Amygdala (tissue), 56 donors: Measurements from ENCODE around the gene CFAP57.
"Not testable (repeated sequence)": the region's sequence is repeated elsewhere in the genome, so short reads cannot be mapped to it uniquely, and the experiment has no call there.

Experiments used
- DNase-seq, 56 donors: peaks; one replicate each; lab custom pipeline; 2025; lab: John Stamatoyannopoulos, UW

Gene CFAP57

DNA sequence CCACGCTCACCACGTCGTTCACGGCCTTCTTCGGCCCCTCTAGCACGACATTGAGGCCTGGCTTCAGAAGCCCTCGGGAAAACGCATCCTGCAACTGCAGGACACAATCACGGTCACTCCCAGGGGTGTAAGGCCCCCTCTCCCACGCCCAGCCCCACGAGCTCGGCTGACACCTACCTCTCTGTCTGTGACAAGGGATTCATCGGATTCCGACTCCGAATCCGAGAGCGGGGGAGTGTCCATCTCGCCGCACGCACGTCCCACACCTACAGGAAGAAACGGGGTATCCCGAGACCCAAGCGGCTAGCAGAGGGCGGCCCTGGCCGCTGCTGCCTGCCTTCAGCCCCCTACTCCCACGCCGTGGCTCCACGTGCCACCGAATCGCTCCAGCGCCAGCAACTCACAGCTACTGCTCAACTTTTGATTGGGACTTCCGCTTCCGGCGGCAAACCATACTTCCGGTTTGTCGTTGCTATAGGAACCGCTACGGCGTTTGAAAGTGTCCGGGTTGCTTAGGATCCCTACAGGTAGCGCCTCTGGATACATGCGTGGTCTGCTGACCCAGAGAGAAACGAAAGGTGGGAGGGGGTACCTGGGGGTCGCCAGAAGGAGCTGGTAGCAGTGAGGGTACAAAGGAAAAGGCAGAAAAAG, at the start of gene CFAP57, which contains the start of gene EBNA1BP2:
Gene CFAP57, plus strand, starts transcription at position 455 of the 651 bp plus-strand sequence. CDS start 424 bp downstream, outside the sequence.
Gene EBNA1BP2, minus strand, starts transcription at position 415 of the 651 bp plus-strand sequence. Its CDS starts 172 bp downstream, at position 243.
- peak; percentile 19 to 97 (median 89) for DNase-seq

DNA sequence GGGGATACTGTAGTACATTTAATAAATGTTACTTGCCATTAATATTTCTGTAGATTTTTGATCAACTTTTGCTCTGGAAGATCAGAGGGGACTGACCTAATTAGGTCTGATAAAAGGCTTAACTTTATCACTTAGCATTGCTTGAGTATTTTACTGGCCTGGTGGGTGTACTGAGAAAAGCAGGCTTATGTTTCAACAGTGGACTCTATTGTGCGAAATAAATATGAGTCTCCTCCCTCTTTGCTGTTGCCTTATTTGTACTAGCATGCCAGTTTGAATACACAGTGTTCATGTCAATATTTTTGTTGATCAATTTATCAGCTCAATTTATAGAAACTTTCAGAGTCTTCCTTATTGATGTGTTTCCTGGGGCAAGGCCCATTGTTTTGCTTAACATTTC, 49.1 kb upstream of the CFAP57 start:
- no peak for DNase-seq

DNA sequence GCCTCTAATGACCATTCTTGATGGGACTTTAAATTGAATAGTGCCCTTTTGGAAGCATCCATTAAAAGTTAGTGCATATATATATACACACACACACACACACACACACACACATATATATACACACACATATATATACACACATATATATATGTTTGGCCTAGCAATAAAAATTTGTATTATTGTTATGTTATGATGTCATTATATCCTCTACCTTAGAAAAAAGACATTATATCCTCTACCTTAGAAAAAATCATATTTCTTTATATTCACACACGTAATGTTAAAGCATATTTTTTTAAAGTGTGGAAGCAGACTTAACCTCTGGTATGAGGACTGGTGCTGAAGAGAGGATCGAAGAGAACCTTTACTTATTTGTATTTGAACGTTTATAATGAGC, 43.3 kb upstream of the CFAP57 start:
- DNase-seq: no peak

DNA sequence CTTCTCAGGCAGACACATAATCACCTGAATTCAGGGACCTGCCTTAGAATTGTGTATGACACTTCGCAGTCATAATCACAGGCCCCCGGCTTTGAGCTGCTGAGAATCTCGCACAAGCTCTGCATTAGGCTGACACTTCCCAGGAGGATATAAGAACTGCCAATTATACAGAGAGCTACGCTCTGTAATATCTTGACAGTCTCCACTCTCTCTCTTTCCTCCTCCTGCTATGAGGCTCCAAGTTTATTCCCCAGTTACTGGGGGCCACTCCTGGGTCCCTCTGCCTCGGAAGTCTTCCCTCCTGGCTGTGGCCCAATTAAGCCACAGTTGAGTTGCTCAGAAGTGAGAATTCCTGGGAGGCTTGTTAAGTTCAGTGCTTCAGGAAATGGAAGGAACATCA, 42.7 kb upstream of the CFAP57 start:
- no peak for DNase-seq

DNA sequence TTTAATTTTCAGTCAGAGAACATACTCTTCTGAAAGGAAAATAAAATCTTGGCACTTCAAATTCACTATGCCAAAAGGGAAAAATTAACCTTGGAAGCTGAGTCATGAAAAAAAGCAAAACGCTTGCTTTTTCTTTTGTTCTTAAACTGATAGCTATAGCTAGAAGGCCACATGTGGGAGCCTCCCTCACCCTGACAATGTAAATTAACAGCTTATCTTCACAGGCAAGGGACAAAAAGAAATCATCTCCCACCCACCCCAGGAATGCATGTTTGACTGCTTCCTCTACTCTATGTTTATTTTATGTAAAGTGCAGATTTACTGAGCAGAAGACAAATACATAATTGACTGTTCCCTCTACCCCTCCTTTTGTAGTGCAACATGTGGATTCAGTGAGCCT, 38.1 kb upstream of the CFAP57 start:
- no peak for DNase-seq

DNA sequence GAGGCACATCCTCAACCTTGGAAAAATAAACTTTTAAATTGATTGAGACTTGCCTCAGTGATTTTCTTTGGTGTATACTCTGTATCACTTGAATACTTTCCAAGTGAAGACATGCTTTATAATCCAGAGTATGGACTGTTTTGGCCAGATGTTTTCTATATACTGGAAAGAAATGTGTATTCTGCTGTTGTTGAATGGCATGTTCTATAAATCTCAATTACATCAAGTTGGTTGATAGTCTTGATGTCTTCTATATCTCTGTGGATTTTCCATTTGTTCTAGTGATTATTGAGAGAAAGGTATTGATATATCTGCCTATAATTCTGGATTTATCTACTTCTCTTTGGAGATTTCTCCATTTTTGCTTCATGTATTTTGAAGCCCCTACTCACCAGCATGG, 37.5 kb upstream of the CFAP57 start:
- DNase-seq: no peak

DNA sequence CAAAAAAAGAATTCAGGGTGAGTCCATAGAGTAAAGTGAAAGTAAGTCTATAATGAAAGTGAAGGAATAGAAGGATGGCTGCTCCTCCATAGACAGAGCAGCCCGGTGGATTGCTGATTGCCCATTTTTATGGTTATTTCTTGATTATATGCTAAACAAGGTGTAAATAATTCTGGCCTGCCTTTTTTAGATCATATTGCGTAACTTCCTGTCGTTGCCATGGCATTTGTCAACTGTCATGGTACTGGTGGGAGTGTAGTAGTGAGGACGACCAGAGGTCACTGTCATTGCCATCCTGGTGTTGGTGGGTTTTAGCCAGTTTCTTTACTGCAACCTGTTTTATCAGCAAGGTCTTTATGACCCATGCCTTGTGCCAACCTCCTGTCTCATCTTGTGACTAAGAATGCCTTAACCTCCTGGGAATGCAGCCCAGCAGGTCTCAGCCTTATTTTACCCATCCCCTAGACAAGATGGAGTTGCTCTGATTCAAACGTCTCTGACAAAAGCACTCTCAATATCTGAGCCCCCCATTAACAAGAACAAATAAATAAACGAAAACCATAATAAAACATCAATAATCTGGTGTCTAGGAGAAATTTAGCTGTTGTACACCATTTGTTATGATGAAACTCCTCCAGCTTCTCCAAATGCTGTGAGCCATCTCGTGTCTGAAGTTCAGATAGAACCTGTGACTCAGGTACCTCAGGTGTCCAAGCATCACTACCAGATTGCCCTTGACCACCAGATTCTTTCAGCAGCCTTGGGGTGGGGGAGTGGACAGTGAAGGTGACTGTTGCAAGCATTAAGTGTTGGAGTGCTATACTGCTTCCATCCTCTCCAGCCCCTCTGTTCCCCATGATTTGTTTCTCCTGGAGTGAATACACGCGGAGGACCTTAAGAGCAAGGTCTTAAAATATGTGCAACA, 36.0 kb upstream of the CFAP57 start:
- DNase-seq: no peak

DNA sequence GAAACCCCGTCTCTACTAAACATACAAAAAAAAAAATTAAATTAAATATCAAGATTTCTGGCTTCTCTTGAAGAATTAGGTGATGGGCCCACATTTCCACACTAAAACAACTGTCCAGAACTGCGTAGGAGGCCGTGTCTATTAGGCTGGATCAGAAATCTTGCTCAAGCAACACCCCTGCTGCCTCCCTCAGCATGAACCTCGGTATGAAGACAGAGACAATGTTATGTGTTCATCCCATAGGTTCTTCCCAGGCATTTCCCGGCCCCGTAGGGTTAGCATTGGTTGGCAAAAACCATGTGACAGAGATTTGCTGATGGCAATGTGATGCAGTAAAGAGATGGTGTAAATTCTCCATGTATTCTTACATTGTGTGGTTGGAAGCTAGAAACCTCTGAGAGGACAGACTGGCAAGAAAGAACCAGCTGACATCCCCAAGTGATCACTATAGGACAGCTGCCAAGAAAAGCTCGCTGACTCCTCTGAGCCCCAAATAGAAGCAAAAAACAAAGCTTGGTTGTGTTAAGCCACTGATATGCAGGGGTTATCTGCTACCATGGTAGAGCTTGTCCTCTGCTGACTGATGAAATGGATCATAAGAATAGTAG, 34.6 kb upstream of the CFAP57 start:
- DNase-seq: peak in 16 of 56 donors; percentile 2 to 39 (median 14)

DNA sequence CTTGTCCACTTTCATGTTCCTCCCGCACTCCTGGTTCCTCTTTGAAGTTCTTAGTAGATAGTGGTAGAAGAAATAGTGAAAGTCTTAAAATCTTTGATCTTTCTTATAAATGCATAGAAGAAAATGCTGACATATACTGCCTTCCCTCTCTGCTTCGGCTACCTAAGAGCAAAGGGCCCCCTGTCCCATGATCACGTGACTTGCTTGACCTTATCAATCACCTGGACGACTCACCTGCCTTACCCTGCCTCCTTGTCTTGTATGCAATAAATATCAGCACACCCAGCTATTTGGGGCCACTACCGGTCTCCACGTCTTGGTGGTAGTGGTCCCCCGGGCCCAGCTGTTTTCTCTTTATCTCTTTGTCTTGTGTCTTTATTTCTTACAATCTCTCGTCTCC, 32.8 kb upstream of the CFAP57 start:
- DNase-seq: not testable (repeated sequence)

DNA sequence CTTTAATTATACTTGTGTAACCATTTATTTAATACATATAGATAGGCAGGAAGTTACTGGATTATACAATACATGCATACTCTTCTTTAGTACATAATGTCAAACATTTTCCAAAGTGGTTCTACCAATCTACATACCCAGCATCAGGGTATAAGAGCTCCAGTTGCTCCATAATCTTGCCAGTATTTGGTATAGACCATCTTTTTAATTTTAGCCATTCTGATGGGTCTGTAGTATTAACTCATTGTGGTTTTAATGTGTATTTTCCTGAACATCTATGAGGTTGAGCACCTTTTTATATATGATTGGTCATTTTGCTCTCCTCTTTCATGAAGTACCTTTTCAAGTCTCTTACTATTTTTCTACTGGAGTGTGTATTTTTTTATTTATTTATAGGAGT, 32.1 kb upstream of the CFAP57 start:
- no peak for DNase-seq

DNA sequence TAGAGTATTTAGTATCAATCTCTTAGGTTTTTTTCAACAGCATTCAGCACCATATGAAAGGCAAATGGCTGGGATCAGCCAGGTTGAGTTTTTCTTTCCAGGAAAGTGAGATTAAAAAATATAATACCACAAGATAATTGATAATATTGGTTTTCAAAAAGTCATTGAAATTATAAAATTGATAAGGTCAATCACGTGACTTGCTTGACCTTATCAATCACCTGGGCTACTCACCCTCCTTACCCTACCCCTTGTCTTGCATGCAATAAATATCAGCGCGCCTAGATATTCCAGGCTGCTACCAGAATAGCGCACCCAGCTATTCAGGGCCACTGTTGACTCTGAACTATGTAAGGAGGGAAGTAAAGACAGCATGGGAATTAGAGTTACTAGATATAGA, 31.5 kb upstream of the CFAP57 start:
- no peak for DNase-seq

DNA sequence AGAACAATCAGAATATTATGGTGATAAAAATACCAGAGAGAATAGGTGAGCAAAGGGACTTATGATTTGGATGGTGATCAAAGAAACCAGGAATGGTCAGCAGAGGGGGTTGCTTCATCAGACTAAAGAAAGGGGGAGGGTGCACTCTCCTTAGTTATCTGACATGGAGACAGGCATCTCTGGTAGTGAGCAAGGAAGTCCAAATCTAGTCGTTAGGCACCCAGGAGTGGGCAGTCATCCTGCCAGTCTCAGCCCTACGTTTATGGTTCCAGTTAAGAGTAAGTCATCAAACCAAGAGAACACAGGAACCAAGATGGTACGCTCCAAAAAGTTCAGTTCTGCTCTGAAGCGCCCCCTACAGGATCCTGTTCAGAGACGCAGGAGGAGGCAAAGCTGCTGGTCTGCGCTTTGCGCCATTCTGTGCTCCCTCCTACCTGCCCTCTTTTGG, 28.7 kb upstream of the CFAP57 start:
- DNase-seq: no peak

DNA sequence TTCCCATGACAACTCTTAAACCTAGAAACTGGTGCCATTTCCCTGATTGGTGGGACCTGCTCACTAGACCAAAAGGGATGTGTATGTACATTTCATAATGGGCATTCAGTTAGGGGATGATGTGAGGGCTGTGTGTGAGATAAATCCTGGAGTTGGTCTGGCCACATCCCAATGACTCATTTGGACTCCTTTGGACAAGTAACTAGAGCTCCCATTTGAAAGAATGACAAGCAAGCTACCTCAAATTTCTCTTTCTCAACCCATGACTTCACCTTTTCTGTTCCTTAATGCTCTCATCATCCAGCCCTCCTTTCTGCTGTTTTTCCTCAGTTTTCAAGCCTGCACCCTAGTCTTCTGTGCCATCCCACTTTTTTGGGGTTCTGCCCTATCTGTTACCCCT, 27.9 kb upstream of the CFAP57 start:
- no peak for DNase-seq

DNA sequence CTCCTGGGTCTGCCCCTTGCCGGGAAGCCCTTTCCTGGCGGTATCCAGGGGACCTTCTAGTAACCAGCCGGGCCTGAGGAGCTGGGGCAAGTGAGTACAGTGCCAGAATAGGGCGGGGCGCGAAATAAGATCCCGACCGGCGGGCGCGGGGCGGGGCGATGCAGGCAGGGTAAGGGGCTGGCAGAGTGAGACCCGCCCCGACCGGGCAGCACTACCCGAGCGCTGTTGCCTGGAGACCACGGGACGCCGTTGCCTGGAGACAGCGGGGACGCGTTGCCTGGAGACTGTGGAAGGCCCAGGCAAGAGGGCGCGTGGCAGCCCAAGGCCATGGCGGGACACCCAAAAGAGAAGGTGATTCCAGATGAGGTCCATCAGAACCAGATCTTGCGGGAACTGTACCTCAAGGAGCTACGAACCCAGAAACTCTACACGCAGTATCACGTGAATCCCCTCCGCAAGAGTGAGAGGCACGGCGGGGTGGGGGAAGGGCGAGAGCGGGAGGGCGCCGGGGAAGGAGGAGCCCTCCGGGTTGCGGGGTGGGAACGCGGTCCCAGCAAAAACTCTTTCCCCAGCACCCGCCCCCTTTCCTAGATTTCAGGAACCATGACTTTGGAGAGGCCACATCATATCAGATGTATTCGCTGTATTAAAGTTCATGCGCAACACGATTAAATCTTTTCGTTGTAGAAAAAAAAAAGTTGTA, 24.4 kb upstream of the CFAP57 start:
- peak in 45 of 56 donors; percentile 1 to 72 (median 35) for DNase-seq

DNA sequence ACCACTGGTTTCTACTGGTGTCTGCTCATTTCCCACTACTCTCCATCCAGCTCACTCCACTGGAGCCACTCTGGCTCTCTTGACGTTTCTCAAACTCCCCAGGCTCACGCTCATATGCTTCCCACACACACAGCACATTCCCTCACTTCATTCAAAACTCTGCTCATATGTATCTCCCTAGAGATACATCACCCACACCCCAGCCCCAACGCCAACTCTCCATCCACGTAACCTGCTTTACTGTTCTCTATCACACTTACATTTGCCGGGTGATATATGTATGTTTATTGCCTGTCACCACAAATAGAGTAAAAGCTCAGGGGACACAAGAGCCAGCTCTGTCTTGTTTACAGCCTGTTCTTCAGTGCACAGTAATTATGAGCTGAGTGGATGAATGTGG, 22.2 kb upstream of the CFAP57 start:
- no peak for DNase-seq

DNA sequence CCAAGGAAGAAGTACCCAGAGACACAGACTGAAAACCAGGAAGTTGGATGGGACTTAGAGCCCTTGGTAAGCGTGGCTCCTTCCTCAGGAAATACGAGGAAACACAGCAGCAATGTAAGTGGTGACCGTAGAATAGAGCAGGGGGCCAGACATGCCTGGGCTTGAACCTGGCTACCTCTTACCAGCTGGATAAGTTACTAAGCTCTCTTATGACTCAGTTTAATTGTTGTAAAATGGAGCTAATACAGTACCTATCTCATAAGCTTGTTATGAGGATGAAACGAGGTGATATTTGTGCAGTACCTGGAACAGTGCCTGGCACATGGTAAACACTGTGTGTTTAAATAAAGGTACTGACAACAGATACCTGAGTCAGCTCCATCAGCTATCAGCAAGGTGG, 19.3 kb upstream of the CFAP57 start:
- no peak for DNase-seq

DNA sequence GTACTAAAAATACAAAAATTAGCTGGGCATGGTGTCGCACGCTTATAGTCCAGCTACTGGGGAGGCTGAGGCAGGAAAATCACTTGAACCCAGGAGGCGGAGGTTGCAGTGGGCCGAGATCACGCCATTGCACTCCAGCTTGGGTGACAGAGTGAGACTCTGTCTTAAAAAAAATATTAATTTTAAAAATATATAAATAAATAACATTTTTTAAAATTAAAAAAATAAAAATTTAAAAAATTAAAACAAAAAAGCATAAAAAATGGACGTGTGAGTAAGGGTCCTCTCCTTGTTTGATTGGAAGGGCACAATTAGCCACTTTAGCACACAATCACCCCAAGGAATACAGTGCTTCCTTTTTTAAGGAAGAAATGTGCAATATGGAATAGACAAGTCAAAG, 18.7 kb upstream of the CFAP57 start:
- DNase-seq: no peak

DNA sequence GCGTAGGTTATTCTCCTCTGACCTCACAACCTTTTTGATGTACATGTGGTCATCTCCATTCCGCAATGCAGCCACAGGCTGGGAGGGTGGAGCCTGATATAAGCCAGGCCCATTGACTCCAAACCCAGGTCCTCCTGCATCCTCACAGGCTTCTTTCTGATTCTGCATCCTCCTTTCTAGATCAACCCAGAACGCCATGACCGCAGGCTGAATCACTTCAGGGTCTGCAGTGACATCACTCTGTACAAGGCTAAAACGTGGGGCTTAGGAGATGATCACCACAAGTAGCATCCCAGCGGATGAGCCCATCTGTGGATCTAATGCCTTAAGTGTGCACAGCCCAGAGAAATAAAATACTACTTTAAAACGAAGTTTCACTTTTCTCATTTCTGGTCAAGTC, 16.1 kb upstream of the CFAP57 start:
- DNase-seq: no peak

DNA sequence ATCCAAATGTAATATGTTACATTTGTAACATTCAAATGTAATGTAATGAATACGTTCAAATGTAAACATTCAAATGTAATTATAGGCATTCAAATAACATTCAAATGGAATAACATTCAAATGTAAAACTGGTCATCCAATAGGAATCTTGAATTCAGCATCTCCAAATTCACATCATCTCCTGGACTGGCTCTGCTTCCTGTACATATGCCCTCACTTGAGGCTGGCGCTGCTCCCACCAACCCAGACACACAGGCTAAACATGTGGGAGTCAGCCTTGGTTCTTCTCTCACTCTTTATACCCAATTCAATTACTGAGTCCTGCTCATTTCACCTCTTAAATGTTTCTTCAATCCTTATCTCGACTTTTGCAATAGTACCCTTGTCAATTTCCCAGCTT, 7.0 kb upstream of the CFAP57 start:
- DNase-seq: no peak

DNA sequence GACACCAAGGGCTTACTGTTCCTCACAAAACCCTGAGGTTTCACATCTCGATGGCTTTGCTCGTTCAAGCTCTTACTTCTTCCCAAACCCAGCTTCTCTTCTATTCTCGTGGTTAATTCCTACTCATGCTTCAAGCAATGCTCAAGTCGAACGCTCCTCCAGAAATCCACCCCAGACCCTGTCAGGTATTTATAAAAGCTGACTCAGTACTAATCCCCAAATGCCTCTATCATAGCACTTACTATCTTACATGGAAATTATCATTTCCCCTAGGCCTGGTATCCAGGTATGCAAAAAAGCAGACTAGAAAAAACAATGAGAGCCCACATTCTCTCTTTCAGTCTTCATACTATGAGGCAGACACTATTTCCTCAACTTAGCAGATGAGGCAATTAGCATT, 6.4 kb upstream of the CFAP57 start:
- DNase-seq: no peak
